GM18951 (cell line): ENCODE measurements around the gene CCNI2.

Experiments used
- POLR2A ChIP-seq: IDR thresholded peaks from 4 replicates; pipeline ENCODE4 v1.6.1; 2011; ENCODE audit warnings: mild to moderate bottlenecking; ENCODE audit not compliant: insufficient read length, insufficient read depth; ENCODE audit errors: extremely low read depth
- in situ Hi-C: fragments of 300-500 bp; cut with MboI; formaldehyde crosslinking; loops from one replicate; pipeline ENCODE4 v1.12.0; 2022; ENCODE audit warnings: low sequenced_read_pairs, mixed read lengths, inconsistent platforms; ENCODE audit not compliant: unreplicated experiment

The CCNI2 gene

DNA sequence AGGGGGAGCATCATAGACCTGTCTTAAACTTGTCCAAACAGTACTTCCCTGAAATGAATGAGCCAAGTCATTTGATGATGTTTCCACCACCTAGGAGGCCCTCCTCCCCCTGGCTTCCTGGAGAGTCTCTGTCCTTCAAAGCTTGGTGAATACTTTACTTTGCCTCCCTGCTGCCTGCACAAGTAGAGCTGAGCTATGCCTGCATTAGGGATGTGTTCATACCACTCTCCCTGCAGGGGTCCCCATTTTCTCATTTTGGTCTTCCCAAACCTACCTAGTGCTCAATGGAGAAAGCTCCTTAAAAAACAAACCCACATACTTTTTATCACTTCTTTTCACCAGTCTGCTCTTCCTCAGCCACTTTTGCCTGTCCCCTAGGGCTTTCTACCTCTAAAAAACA is 7.7 kb downstream of the CCNI2 start:
- in situ Hi-C loops: no loop called here
- no peak for TF ChIP-seq POLR2A

DNA sequence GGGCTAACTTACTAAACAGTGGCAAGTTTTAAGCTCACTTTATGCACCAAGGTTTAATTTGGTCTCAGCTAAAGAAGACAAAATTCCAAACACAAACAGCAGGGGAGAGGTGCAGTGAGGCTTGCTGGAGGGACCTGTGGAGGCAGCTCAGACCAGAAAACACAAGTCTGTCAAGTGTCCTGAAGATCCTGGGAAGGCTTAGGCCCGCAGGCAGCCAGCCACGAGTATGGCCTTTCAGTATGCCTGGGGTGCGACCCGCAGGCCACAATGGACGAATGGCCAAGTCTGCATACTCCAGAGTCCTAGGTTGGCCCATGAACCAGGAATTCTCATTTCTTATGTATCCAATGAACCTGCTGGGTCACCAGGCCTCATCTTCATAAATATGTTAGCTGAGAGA is 9.3 kb downstream of the CCNI2 start:
- no peak for TF ChIP-seq POLR2A
- in situ Hi-C loops: no loop called here

DNA sequence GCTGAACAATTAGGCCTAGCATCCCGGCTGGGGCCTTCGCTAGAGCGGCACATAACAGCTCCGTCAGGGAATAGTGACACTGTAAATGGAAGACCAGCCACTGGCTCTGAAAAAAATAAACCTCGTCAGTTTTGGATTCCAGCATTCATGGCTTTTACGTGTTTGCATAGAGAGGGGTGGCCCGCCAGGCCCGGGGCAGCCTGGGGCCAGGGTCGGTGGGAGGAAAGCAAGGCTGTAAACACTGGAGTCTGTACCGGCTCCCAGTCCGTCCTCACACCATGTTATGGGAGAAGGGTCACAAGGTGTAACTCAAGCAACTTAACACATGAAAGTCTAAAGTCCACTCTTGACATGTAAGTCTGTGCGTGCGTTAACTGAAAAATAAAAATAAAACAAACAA is 11.2 kb downstream of the CCNI2 start:
- in situ Hi-C loops: no loop called here
- no peak for TF ChIP-seq POLR2A

DNA sequence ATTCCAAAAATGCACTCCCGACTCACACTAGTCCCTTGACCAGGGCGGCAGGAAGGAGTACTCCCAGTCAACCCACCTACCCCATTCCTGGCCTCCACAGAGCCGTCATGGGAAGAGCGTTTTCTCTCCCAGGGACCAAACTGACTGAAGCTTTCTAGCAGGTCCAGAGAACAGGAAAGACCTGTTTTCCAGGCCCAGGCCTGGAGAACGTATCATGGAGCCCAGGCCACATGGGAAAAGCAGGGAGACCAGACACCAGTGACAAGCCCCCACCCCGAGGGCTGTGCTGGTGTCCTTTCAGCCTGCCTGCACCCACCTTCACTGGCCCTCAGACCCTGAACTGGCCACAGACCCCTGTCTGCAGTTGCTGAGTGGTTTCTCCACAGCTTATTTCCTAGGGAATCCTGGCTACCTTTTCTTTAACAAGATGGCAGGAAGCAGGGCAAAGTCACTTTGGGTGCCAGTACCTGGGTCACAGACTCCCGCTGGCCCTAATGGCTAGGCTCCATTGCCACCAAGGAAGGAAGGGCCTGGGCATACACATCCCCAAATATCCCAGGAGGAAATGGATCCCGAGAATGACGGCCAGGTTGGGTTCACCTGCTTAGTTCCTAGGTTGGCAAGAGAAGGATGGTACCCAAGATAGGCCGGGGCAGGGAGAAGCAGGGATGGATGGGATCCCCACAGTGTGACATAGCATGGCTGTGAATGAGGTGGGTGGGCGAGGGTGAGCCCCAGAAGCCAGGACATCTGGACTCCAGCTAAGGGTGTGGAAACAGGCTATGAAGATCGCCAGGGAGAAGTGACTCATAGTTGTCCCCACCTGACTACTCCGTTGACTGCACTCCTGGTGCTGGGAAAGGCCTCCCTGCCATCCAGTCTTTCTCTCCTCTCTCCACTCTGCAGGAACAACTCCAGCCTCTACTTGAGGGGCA is 12.2 kb downstream of the CCNI2 start:
- TF ChIP-seq POLR2A: no peak
- in situ Hi-C loops: no loop called here

DNA sequence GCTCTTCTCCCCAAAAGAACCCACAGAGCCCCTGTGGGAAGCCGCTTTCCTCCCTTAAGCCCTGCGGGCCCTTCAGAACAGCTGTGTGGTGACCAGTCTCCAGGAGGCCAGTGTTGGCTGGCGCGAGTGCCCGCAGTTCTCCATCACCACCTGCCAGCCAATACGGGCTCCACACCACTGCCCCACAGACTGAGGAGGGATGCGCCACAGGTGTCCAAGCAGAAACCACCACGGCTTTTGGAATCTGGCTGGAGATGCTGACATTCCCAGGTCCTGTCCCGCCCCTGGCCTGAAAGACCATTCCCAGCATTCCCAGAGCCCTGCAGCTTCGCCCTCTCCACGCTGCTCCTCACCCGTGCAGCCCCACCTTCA is 12.8 kb downstream of the CCNI2 start:
- in situ Hi-C loops: no loop called here
- TF ChIP-seq POLR2A: no peak

DNA sequence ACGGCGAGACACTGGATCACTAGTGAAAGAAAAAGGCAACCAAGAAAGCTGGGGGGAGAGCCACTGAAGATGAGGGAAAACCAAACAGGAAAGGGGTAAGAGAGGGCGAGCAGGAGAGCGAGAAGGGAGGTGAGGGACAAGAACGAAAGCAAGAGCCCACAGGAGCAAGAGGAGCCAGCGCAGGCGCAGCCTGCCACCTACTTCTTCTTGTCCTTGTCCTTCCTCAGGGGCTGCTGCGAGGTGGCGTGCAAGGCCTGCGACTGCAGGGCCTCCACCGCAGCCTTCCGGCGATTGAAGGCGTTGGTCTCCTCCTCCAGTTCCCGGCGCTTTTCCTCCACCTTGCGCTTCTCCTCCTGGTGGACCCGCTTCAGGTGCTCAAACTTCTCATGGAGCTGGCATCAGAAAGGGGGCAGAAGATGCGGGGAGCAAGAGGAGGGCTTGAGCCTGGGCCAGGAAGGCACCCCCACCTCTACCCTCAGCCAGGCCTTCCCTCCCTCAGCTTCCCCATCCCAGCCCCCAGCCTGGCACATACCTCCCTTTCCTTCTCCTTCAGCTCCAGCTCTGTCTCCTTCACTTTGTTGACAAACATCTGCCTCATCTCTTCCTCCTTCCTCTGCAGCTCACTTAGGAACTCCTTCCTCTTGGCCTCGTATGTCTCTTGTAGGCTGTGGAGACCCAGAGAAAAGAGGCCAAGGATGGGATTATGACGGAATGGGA is 13.5 kb downstream of the CCNI2 start:
- in situ Hi-C loops: no loop called here
- no peak for TF ChIP-seq POLR2A

DNA sequence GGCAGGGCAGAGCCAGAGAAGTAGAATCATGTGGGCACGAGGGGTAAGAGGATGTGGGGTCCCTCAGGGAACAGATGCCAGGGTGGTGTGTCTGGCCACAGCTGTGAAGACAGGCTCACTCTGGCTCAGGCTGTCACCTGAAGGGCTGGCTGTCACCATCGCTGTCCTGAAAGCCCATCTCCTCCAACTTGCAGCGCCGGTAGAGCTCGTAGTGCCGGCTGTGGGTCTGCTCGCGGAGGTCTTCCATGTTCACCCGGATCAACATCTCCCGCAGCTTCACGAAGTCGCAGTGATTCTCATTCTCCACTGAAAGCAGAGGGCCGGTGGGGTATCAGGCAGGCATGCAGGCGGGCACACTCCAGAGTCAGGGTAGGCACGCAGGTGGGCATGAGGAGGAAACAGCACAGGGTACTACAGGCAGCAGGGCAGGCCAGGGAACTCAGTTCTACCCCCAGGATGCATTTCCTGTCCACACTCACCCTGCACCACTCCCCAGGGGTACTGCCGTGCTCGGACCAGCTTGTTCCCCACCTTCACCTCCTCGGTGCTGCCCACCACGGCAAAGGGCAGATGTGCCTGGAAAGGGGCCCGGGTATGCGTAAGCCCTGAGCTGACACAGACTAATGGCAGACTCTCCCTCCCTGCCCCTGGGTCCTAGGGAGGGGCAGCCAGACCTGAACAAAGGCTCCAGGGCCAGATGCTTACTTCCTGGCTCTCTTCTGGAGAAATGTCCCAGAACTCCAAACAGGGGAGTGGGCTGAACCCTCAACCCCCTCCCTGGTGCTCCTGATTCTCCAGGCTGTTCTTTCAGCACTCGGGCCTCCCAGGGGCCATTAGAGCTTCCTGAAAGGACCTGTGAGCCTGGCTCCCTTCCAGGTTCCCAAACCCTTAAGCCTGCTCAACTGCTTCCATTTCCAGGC is 14.4 kb downstream of the CCNI2 start:
- TF ChIP-seq POLR2A: no peak
- in situ Hi-C loops: no loop called here

DNA sequence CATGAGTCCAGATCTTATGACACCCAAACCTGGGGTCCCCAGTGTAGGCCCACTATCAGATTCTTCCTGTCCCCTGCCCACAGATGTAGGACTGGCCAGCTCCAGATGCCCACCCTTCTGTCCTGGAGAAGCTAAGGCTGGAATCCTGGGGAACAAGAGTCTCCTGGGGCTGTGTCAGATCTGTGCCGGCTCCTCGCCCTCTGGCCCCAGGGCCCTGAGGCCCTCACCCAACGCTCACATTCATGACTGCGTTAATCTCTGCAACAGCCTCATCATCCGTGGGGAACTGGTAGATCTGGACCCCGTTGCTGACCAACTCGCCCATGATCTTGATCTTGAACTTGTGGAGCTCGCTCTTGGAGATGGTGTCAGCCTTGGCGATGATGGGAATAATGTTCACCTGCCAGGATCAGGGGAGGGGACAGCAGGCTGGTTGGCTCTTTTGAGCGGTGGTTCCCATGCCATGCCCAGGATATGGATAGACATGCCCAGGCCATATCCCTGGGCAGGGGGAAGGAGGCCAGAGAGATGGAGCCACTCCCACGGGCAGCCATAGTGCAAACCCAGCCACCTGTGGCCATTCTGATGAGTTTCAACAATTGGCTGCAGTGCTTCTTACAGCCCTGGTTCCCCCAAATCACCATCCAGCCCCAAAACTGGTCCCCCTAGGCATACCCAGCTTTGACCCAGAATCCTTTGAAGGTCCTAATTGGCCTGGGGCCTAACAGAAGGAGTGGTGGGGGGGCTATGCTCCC is 15.2 kb downstream of the CCNI2 start:
- TF ChIP-seq POLR2A: no peak
- in situ Hi-C loops: no loop called here

DNA sequence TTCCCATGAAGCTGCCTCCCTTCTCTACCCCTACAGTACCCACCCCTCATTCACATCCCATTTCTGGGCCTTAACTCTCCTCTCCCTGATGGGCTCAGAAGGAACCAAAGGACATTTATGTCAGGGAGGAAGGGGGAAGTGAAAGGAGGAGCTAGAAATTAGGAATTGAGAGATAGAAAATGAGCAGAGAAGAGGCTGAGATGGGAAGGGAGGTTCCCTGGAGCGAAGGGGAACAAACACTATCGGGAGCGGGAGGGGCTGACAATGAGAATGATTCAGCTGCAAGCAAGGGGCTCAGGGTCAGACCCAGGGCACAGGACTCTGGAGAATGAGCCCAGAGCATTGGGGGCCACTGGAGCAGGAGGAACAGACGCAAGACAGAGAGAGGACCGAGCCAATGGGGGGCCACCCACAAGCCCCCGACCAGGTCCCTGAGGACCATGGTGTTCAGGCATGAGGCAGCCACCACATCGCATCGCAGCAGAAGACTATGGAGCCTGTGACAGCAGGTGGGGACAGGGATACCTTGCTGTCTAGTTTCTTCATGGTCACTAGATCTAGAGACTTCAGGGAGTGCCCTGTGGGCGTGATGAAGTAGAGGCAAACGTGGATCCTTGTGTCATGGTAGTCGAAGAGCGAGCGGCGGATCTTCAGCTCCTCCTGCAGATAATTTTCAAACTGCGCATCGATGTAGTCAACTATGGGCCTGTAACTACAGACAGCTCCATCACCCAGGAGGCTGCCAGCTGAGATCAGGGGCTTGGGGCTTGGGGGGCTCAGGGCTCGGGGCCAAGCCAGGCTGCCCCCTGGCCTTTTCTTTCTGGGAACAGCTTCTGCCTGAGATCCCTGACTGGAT is 16.2 kb downstream of the CCNI2 start:
- in situ Hi-C loops: no loop called here
- TF ChIP-seq POLR2A: no peak

DNA sequence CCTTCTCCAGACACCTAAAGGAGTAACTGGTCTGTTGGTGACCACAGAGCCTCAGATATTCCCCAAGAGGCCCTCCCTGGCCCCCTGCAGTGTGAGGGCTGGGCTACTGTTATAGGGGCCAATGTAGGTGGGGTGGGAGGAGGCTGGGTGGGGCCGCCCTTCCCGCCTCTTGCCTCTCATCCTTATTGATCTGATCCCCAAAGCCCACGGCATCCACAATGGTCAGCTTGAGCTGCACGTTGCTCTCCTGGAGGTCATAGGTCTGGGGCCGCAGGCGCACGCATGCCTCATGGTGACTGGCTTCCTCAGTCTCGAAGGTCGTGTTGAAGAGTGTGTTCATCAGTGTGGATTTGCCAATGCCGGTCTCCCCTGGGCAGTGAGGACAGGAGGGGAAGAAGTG is 16.8 kb downstream of the CCNI2 start:
- in situ Hi-C loops: no loop called here
- no peak for TF ChIP-seq POLR2A

DNA sequence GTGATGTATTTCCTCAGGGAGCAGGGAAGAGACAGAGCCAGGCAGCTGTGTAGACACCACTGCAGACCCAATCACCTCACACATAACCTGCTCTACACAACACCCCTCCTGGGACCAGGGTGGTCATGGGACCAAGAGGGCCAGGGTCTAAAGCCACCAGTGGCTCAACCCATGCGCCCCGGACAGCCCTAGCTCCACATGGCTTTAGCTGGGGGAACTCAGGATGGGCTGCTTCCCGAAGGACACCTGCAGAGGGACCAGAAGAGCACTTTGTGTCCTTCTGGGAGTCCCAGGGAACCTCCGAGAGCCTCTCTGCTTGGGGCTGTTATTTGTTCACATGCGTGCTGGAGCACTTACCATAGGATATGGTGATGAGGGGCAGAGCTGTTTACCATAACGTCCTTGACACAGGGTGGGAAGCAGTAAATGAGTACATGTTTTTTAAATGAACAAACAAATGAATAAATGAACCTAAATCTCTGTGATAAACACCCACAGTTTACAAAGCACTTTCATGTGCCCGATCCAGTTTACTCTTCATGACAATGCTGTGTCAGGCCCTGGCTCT is 17.5 kb downstream of the CCNI2 start:
- in situ Hi-C loops: no loop called here
- no peak for TF ChIP-seq POLR2A
